ENCODE measurements around the gene WNT7A. TPM values are rescaled to one million over a fixed set of nuclear protein-coding genes. Genes with fewer than 3 reads are reported as not detected.

Gene WNT7A
- polyA plus RNA-seq, 1 of the 3 experiments (the other 2 are of a cell fraction) = not detected

GRCh38 chr3:13874891-13875290 is 5.0 kb downstream of the WNT7A start:
- Histone ChIP-seq H3K9me2 (no peaks in the 10 kb centered on the region), H3K79me2 (ENCODE audit: insufficient read depth) (no peaks in the 10 kb centered on the region), H3K9ac (no peak overlapping the region), H3F3A (replicated peaks; ENCODE audit: insufficient read depth) (no peaks in the 10 kb centered on the region), H3K27ac (ENCODE audit: low read depth in 2 of 2, low read length in 1 of 2) (no peak overlapping the region), H3K4me1 (ENCODE audit: control insufficient read depth in 1 of 2, insufficient read depth in 2 of 2, low read depth in 1 of 2, low read length in 1 of 2) (peaks cover 0 to 12% of the 10 kb centered on the region in 2 experiments; a peak in 1 of 4 replicates), H3K9me3 (no peaks in the 10 kb centered on the region), H3K4me2 (no peak overlapping the region), H3K27me3 (ENCODE audit: insufficient read depth) (peaks cover 23% of the 10 kb centered on the region), H3K36me3 (replicated peaks in 1 of 2; ENCODE audit: control insufficient read depth in 1 of 2, insufficient read depth in 2 of 2, low read length in 1 of 2) (no peaks in the 10 kb centered on the region), H3K4me3 (ENCODE audit: low read depth in 2 of 2, low read length in 1 of 2) (no peak overlapping the region), H2AFZ (ENCODE audit: low read depth) (no peak overlapping the region), H4K20me1 (ENCODE audit: insufficient read depth) (no peaks in the 10 kb centered on the region)
- no peak for DNase-seq
- whole genome bisulfite sequencing (ENCODE audit: low lambda C conversion rate) = 41% methylated on average over 4 of the region's 16 CpGs
- ChIA-PET POLR2A (no interaction called here), CTCF (interaction anchor here (0.7 to 18.8 kb wide), 2 partner anchors 13 to 220 kb away, joined by 3 to 979 read pairs; no protein-coding TSS in a partner anchor)
- TF ChIP-seq TAF1 (IDR thresholded peaks at IDR 0.05; ENCODE audit: borderline replicate concordance, low read depth, low read length) = no peak
- no peak for TF ChIP-seq NRF1 (IDR thresholded peaks at IDR 0.05; ENCODE audit: low read depth, low read length)
- TF ChIP-seq RCOR1 (IDR thresholded peaks at IDR 0.05; ENCODE audit: low read length) = no peak
- no peak for TF ChIP-seq EP300 (IDR thresholded peaks at IDR 0.05; ENCODE audit: borderline replicate concordance in 1 of 2, low read depth in 1 of 2, low read length in 1 of 2)
- no peak for TF ChIP-seq TCF12 (IDR thresholded peaks at IDR 0.05)

- ChIA-PET POLR2A (no interaction called here), CTCF (interaction anchor here (1.0 kb wide), 1 partner anchor 218 kb away, joined by 6 read pairs; no protein-coding TSS in a partner anchor)
- Histone ChIP-seq H4K20me1 (ENCODE audit: insufficient read depth) (no peaks in the 10 kb centered on the region), H3K27ac (ENCODE audit: low read depth in 2 of 2, low read length in 1 of 2) (no peak overlapping the region), H2AFZ (ENCODE audit: low read depth) (no peak overlapping the region), H3K36me3 (replicated peaks in 1 of 2; ENCODE audit: control insufficient read depth in 1 of 2, insufficient read depth in 2 of 2, low read length in 1 of 2) (no peaks in the 10 kb centered on the region), H3K4me1 (ENCODE audit: control insufficient read depth in 1 of 2, insufficient read depth in 2 of 2, low read depth in 1 of 2, low read length in 1 of 2) (peaks cover 0 to 4% of the 10 kb centered on the region in 2 experiments; a peak in 1 of 4 replicates), H3K4me2 (no peak overlapping the region), H3K9me3 (no peaks in the 10 kb centered on the region), H3K9me2 (no peaks in the 10 kb centered on the region), H3K9ac (no peak overlapping the region), H3F3A (replicated peaks; ENCODE audit: insufficient read depth) (no peaks in the 10 kb centered on the region), H3K4me3 (ENCODE audit: low read depth in 2 of 2, low read length in 1 of 2) (no peak overlapping the region), H3K27me3 (ENCODE audit: insufficient read depth) (peaks cover 15% of the 10 kb centered on the region; the same call in 1 of the 2 replicates), H3K79me2 (ENCODE audit: insufficient read depth) (no peaks in the 10 kb centered on the region)
- no peak for DNase-seq
- TF ChIP-seq MAX (IDR thresholded peaks at IDR 0.05; ENCODE audit: low read depth) (no peak), USF1 (IDR thresholded peaks at IDR 0.05; ENCODE audit: borderline replicate concordance, low read depth) (no peak), ZBTB33 (IDR thresholded peaks at IDR 0.05; ENCODE audit: borderline replicate concordance, low read depth) (no peak), EZH2phosphoT487 (IDR thresholded peaks at IDR 0.05; ENCODE audit: borderline replicate concordance, low read depth) (no peak)
- 33% methylated on average over 3 of the region's 3 CpGs for whole genome bisulfite sequencing (ENCODE audit: low lambda C conversion rate)
Observed at GRCh38 chr3:13873818-13874217, 6.1 kb downstream of the WNT7A start.

Data from SK-N-SH (cell line).